Peyer's patch (tissue), 4 donors: ENCODE measurements around the gene NFIX.

ENCODE experiments used
- CTCF ChIP-seq, 6 experiments: fragments of 450-650 bp in 4 of 6; fragments of 200-600 bp in 2 of 6; sonication (generic) in 1 of 6; IDR thresholded peaks; one replicate each; pipeline ENCODE4 v1.5.1; 2017 to 2019; ENCODE audit warnings: antibody characterized with exemption in 6 of 6, mild to moderate bottlenecking in 3 of 6, moderate library complexity in 1 of 6
- POLR2A ChIP-seq, 2 donors: fragments of 450-650 bp; IDR thresholded peaks; one replicate each; pipeline ENCODE4 v1.5.1; 2017; ENCODE audit warnings: antibody characterized with exemption in 2 of 2, mild to moderate bottlenecking in 2 of 2, moderate library complexity in 2 of 2

DNA sequence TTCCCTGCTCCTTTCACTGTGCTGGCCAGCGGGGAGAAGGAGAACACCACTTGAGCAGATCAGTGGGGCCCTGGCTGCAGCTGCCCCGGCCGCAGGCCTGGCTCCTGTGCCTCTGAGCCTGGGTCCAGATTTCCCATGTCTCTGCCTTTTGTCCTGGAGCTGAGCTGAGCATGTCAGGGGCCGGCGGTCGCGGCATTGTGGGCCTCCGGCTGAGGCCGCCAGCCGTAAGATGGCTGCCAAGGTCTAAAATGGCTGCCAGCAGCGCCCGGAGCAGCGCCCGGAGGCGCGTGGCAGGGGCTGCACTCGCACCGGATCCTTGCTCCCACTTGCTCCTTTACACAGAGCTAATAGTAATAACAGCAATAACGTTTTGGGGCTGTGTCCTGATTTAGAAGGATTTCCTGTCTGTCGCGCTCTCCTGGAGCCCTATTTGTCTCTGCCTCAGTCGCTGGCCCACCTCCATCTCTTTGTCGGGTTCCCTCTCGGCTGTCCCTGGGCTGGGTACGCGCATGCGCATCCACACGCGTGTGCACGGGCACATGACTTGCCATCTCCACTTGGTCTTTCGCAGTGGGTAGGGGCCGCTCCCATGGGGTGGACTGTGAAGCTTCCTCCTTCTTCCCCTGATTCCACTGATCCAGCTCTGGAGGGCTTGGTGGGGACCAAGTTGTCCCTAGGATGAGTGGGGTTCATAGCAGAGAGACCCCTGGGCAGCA lies 75.3 kb downstream of the NFIX start:
- TF ChIP-seq CTCF (IDR thresholded peaks at IDR 0.05) (no peak), POLR2A (IDR thresholded peaks at IDR 0.05) (no peak)
